HepG2 (cell line): Measurements from ENCODE around the gene NTM. TPM values are rescaled to one million over a fixed set of nuclear protein-coding genes. Genes with fewer than 3 reads are reported as not detected.

Experiments
- ATAC-seq: fragments of 200-7000 bp; cut with Tn5 transposase; 3 replicates; pipeline ENCODE4 v1.9.1; 2020; ENCODE audit warnings: mild to moderate bottlenecking, moderate library complexity
- BruUV-seq: library from RNA; stranded (reverse); fragments of 400-500 nt; replicated peaks from 2 replicates; lab custom pipeline; 2021; lab: Mats Ljungman, UMichigan
- CTCF ChIA-PET: fragments of 300-600 bp; formaldehyde crosslinking; extraction: SDS; loops from one replicate; lab custom pipeline; 2021; ENCODE audit warnings: low total read pairs, inconsistent platforms, low intra/inter-chr PET ratio; lab: Yijun Ruan, JAX
- POLR2A ChIA-PET: fragments of 350-600 bp; sonication (Branson Sonifier 250); formaldehyde crosslinking; loops from one replicate; lab custom pipeline; 2020; ENCODE audit warnings: antibody characterized with exemption, inconsistent platforms; lab: Yijun Ruan, JAX
- DNase-seq: peaks from one replicate; pipeline ENCODE4 v3.0.0-alpha.2; 2015; ENCODE audit warnings: low spot score
- FAIRE-seq: peaks from 3 replicates; lab custom pipeline; 2011; peaks lifted over from hg19 to GRCh38; lab: Jason Lieb, UNC
- H2AFZ ChIP-seq: one replicate; pipeline ENCODE4 v1.6.1; 2011; ENCODE audit warnings: low read length, inconsistent platforms
- H3K27ac ChIP-seq: fragments of 300-600 bp; 3 replicates; pipeline ENCODE4 v1.8.0; 2011; ENCODE audit warnings: mixed run types, mild to moderate bottlenecking, mixed read lengths, low read length, inconsistent platforms; ENCODE audit not compliant: insufficient read depth; ENCODE audit errors: extremely low read length
- H3K27me3 ChIP-seq, 2 experiments: fragments of 200-600 bp in 1 of 2; 2 replicates in 1 of 2; 3 replicates in 1 of 2; pipeline versions ENCODE4 v1.6.0 to v1.8.0; 2011; ENCODE audit warnings: low read length in 2 of 2, mild to moderate bottlenecking in 2 of 2, moderate library complexity in 2 of 2, inconsistent platforms in 1 of 2; ENCODE audit not compliant: insufficient read depth in 2 of 2, control insufficient read depth in 1 of 2
- H3K36me3 ChIP-seq, 2 experiments: fragments of 200-600 bp in 1 of 2; replicated peaks in 1 of 2; 2 replicates in 1 of 2; 3 replicates in 1 of 2; pipeline versions ENCODE4 v1.5.1 to v1.8.0; 2011; ENCODE audit warnings: low read length in 2 of 2, inconsistent platforms in 1 of 2; ENCODE audit not compliant: insufficient read depth in 2 of 2, control insufficient read depth in 1 of 2
- H3K4me1 ChIP-seq: 2 replicates; pipeline ENCODE4 v1.5.1; 2012; ENCODE audit warnings: low read length, inconsistent platforms; ENCODE audit not compliant: insufficient read depth
- H3K4me2 ChIP-seq: 2 replicates; pipeline ENCODE4 v1.6.0; 2011; ENCODE audit warnings: low read depth, low read length, inconsistent platforms
- H3K4me3 ChIP-seq, 3 experiments: fragments of 200-600 bp in 1 of 3; sonication (generic), shearing (Covaris generic) in 1 of 3; replicated peaks in 1 of 3; 2 replicates each; pipeline ENCODE4 v1.5.1; 2011 to 2016; ENCODE audit warnings: low read length in 3 of 3, inconsistent platforms in 2 of 3, low read depth in 2 of 3, mild to moderate bottlenecking in 2 of 3, control low read depth in 1 of 3, mixed read lengths in 1 of 3; ENCODE audit not compliant: insufficient read depth in 1 of 3
- H3K79me2 ChIP-seq: one replicate; pipeline ENCODE4 v1.6.1; 2011; ENCODE audit warnings: low read length, inconsistent platforms; ENCODE audit not compliant: insufficient read depth
- H3K9ac ChIP-seq: 2 replicates; pipeline ENCODE4 v1.6.0; 2011; ENCODE audit warnings: mild to moderate bottlenecking, low read depth, low read length, inconsistent platforms; ENCODE audit not compliant: insufficient read depth
- H3K9me3 ChIP-seq: 2 replicates; pipeline ENCODE4 v1.5.1; 2012; ENCODE audit warnings: mild to moderate bottlenecking, low read length
- H4K20me1 ChIP-seq: 2 replicates; pipeline ENCODE4 v1.6.0; 2011; ENCODE audit warnings: inconsistent platforms, mild to moderate bottlenecking, low read length, moderate library complexity; ENCODE audit not compliant: insufficient read depth
- ETV6 ChIP-seq: sonication (generic); formaldehyde crosslinking; conservative IDR thresholded peaks from 2 replicates; pipeline ENCODE4 v1.4.0; 2020; ENCODE audit warnings: missing genetic modification reagents
- MNT ChIP-seq: fragments of 450-650 bp; IDR thresholded peaks from 2 replicates; pipeline ENCODE4 v1.6.1; 2016
- NBN ChIP-seq: fragments of 450-650 bp; conservative IDR thresholded peaks from 2 replicates; pipeline ENCODE4 v1.6.1; 2017
- NFE2L1 ChIP-seq: sonication (generic); formaldehyde crosslinking; IDR thresholded peaks from 2 replicates; pipeline ENCODE4 v1.4.0; 2020; ENCODE audit warnings: missing genetic modification reagents, mild to moderate bottlenecking, borderline replicate concordance
- PHF20 ChIP-seq: sonication (generic); formaldehyde crosslinking; IDR thresholded peaks from 2 replicates; pipeline ENCODE4 v1.5.0; 2020; ENCODE audit warnings: mild to moderate bottlenecking, missing genetic modification reagents
- RNF219 ChIP-seq: sonication (generic); formaldehyde crosslinking; IDR thresholded peaks from 2 replicates; pipeline ENCODE4 v1.5.0; 2020; ENCODE audit warnings: mild to moderate bottlenecking, missing genetic modification reagents
- SATB2 ChIP-seq: sonication (generic); formaldehyde crosslinking; IDR thresholded peaks from 2 replicates; pipeline ENCODE4 v1.5.0; 2020; ENCODE audit warnings: missing genetic modification reagents
- SNAPC4 ChIP-seq: sonication (generic); formaldehyde crosslinking; IDR thresholded peaks from 2 replicates; pipeline ENCODE4 v1.4.0; 2020; ENCODE audit warnings: mild to moderate bottlenecking, missing genetic modification reagents
- SP140L ChIP-seq: sonication (generic); formaldehyde crosslinking; IDR thresholded peaks from 2 replicates; pipeline ENCODE4 v1.4.0; 2020; ENCODE audit warnings: missing genetic modification reagents, borderline replicate concordance
- SP5 ChIP-seq: IDR thresholded peaks from 2 replicates; pipeline ENCODE4 v1.6.1; 2016; ENCODE audit warnings: low read depth, borderline replicate concordance
- YEATS2 ChIP-seq: sonication (generic); formaldehyde crosslinking; IDR thresholded peaks from 2 replicates; pipeline ENCODE4 v1.4.0; 2020; ENCODE audit warnings: missing genetic modification reagents, borderline replicate concordance
- ZFP91 ChIP-seq: sonication (generic); formaldehyde crosslinking; IDR thresholded peaks from 2 replicates; pipeline ENCODE4 v1.9.0; 2022; ENCODE audit warnings: missing genetic modification reagents, mild to moderate bottlenecking, borderline replicate concordance
- ZNF597 ChIP-seq: sonication (generic); formaldehyde crosslinking; IDR thresholded peaks from 2 replicates; pipeline ENCODE4 v1.5.0; 2020; ENCODE audit warnings: missing genetic modification reagents
- WGBS: methylation state at CpG from one replicate; pipeline ENCODE4 v1.1.6; 2017; ENCODE audit warnings: low lambda C conversion rate; 5-methylcytosine and 5-hydroxymethylcytosine counted together
- in situ Hi-C: cut with HindIII; loops from 2 replicates; pipeline ENCODE4 v1.10.0; 2017; ENCODE audit warnings: low pct_unique_long_range_greater_than_20kb; ENCODE audit not compliant: extremely low pct_ligation_motif_present
- intact Hi-C: fragments of 100-400 bp; cut with micrococcal nuclease; formaldehyde crosslinking; loops from one replicate; pipeline ENCODE4 v1.10.0; 2022; ENCODE audit not compliant: unreplicated experiment
- polyA plus RNA-seq, 8 experiments: library from polyadenylated mRNA; depleted of rRNA in 3 of 8; stranded (reverse) in 7 of 8; unstranded in 1 of 8; fragments of >200 nt; fragmentation: Illumina TruSeq in 4 of 8; extraction: Trizol in 4 of 8; gene quantifications; 2 replicates each; pipeline versions ENCODE4 v1.2.1 to v1.2.3, GENCODE V29; 2011 to 2016; ENCODE audit warnings: low read depth in 4 of 8, missing spikeins in 1 of 8, mixed read lengths in 1 of 8; ENCODE audit not compliant: insufficient read depth in 1 of 8
- total RNA-seq, 5 experiments: library from RNA; depleted of rRNA; stranded (reverse); fragments of >200 nt; fragmentation: Illumina TruSeq; extraction: Trizol; gene quantifications; 2 replicates each; pipeline ENCODE4 v1.2.3, GENCODE V29; 2016; ENCODE audit warnings: low read depth in 1 of 5

Gene NTM
- total and polyA plus RNA-seq, 2 of the 13 experiments (the other 11 are each of a cell fraction or from before 2014, with no cell fraction given), result not detected

- Histone ChIP-seq H2AFZ (no peak overlapping the region), H3K9ac (no peak overlapping the region), H3K27me3 (peaks cover 0 to 11% of the 10 kb centered on the region in 2 experiments; a peak in 2 of 5 replicates), H3K4me3 (no peak overlapping the region), H4K20me1 (no peaks in the 10 kb centered on the region), H3K27ac (no peak overlapping the region), H3K36me3 (no peaks in the 10 kb centered on the region), H3K9me3 (no peaks in the 10 kb centered on the region), H3K4me2 (no peak overlapping the region), H3K4me1 (no peaks in the 10 kb centered on the region), H3K79me2 (no peaks in the 10 kb centered on the region)
- intact Hi-C loops, result no loop called here
- TF ChIP-seq ZNF597, result no peak
- no peak for TF ChIP-seq ETV6 (CRISPR knock-in tag)
- no peak for TF ChIP-seq SNAPC4 (CRISPR knock-in tag)
- no peak for TF ChIP-seq MNT
- no peak for TF ChIP-seq YEATS2 (CRISPR knock-in tag)
- TF ChIP-seq SATB2 (CRISPR knock-in tag), result no peak
- no peak for TF ChIP-seq NFE2L1 (CRISPR knock-in tag)
- no peak for TF ChIP-seq ZFP91 (CRISPR knock-in tag)
- TF ChIP-seq RNF219 (CRISPR knock-in tag), result no peak
- no peak for TF ChIP-seq SP140L (CRISPR knock-in tag)
- TF ChIP-seq SP5 (CRISPR knock-in tag), result no peak
- no peak for TF ChIP-seq PHF20 (CRISPR knock-in tag)
- no peak for TF ChIP-seq NBN
- BruUV-seq, result no TSS peak
- FAIRE-seq (no peak), ATAC-seq (no peak), DNase-seq (no peak)
- ChIA-PET CTCF (no interaction called here), POLR2A (no interaction called here)
- in situ Hi-C loops, result no loop called here
- WGBS, result 0% methylated on average over 2 of the region's 2 CpGs
These were observed 98.2 kb downstream of the NTM start for GRCh38 chr11:131468565-131468964.
